Neural cell (in vitro differentiated cells): ENCODE measurements around the gene SMOC1. TPM values are rescaled to one million over a fixed set of nuclear protein-coding genes. Genes with fewer than 3 reads are reported as not detected.

Experiments used
- H2AFZ ChIP-seq: fragments of 200-600, 300-800 bp; sonication (generic), shearing (Covaris generic); 2 replicates; pipeline ENCODE4 v1.6.0; 2014; ENCODE audit warnings: low read depth, mild to moderate bottlenecking, antibody characterized with exemption, low read length, moderate library complexity
- H3F3A ChIP-seq: fragments of 200-600 bp; shearing (Covaris generic); 2 replicates; pipeline ENCODE4 v1.6.1; 2016; ENCODE audit warnings: mild to moderate bottlenecking, moderate library complexity, mixed read lengths, antibody characterized with exemption, low read length; ENCODE audit not compliant: insufficient read depth, poor library complexity, severe bottlenecking
- H3K27ac ChIP-seq: fragments of 200-600, 300-800 bp; sonication (generic), shearing (Covaris generic); 2 replicates; pipeline ENCODE4 v1.5.1; 2014; ENCODE audit warnings: mild to moderate bottlenecking, low read length, moderate library complexity
- H3K27me3 ChIP-seq: fragments of 300-800, 200-600 bp; sonication (generic), shearing (Covaris generic); 2 replicates; pipeline ENCODE4 v1.6.0; 2014; ENCODE audit warnings: mild to moderate bottlenecking, low read depth, low read length, moderate library complexity; ENCODE audit not compliant: insufficient read depth
- H3K36me3 ChIP-seq: fragments of 300-800, 200-600 bp; sonication (generic), shearing (Covaris generic); 2 replicates; pipeline ENCODE4 v1.5.1; 2014; ENCODE audit warnings: mild to moderate bottlenecking, antibody characterized with exemption, low read length, moderate library complexity; ENCODE audit not compliant: insufficient read depth
- H3K4me2 ChIP-seq: fragments of 300-800, 200-600 bp; sonication (generic), shearing (Covaris generic); 2 replicates; pipeline ENCODE4 v1.6.0; 2014; ENCODE audit warnings: mild to moderate bottlenecking, low read length
- H3K4me3 ChIP-seq: fragments of 300-800, 200-600 bp; sonication (generic), shearing (Covaris generic); 2 replicates; pipeline ENCODE4 v1.5.1; 2014; ENCODE audit warnings: mild to moderate bottlenecking, low read length, moderate library complexity
- H3K79me2 ChIP-seq: fragments of 200-600 bp; shearing (Covaris generic); replicated peaks from 2 replicates; pipeline ENCODE4 v1.6.0; 2014; ENCODE audit warnings: mild to moderate bottlenecking, low read length, moderate library complexity; ENCODE audit not compliant: insufficient read depth
- H3K9ac ChIP-seq: fragments of 300-800, 200-600 bp; sonication (generic), shearing (Covaris generic); 2 replicates; pipeline ENCODE4 v1.6.1; 2016; ENCODE audit warnings: mild to moderate bottlenecking, low read length, mixed read lengths
- H3K9me2 ChIP-seq: fragments of 200-600 bp; shearing (Covaris generic); 2 replicates; pipeline ENCODE4 v1.6.1; 2016; ENCODE audit warnings: mild to moderate bottlenecking, low read length, mixed read lengths; ENCODE audit not compliant: insufficient read depth
- H3K9me3 ChIP-seq: fragments of 200-600, 300-800 bp; sonication (generic), shearing (Covaris generic); 2 replicates; pipeline ENCODE4 v1.6.1; 2016; ENCODE audit warnings: mild to moderate bottlenecking, mixed run types, low read length, moderate library complexity, mixed read lengths
- H4K20me1 ChIP-seq: fragments of 200-600 bp; shearing (Covaris generic); 2 replicates; pipeline ENCODE4 v1.6.1; 2016; ENCODE audit warnings: mild to moderate bottlenecking, mixed run types; ENCODE audit not compliant: insufficient read depth
- CTCF ChIP-seq: fragments of 450-650 bp; IDR thresholded peaks from 2 replicates; pipeline ENCODE4 v1.5.1; 2014; ENCODE audit warnings: antibody characterized with exemption, mild to moderate bottlenecking, moderate library complexity; ENCODE audit not compliant: poor library complexity, severe bottlenecking
- EP300 ChIP-seq: fragments of 450-650 bp; conservative IDR thresholded peaks from 2 replicates; pipeline ENCODE4 v1.6.1; 2014; ENCODE audit warnings: antibody characterized with exemption, mild to moderate bottlenecking, moderate library complexity; ENCODE audit not compliant: poor library complexity, severe bottlenecking
- EZH2 ChIP-seq: fragments of 200-600, 300-800 bp; shearing (Covaris generic), sonication (generic); IDR thresholded peaks from 2 replicates; pipeline ENCODE4 v1.6.1; 2014; ENCODE audit warnings: antibody characterized with exemption, low read length, borderline replicate concordance, mild to moderate bottlenecking; ENCODE audit not compliant: insufficient read depth, poor library complexity, severe bottlenecking
- MXI1 ChIP-seq: fragments of 450-650 bp; conservative IDR thresholded peaks from 2 replicates; pipeline ENCODE4 v1.6.1; 2014; ENCODE audit warnings: antibody characterized with exemption, mild to moderate bottlenecking; ENCODE audit not compliant: poor library complexity, severe bottlenecking
- POLR2AphosphoS5 ChIP-seq: IDR thresholded peaks from 2 replicates; pipeline ENCODE4 v1.6.1; 2012
- RAD21 ChIP-seq: fragments of 450-650 bp; conservative IDR thresholded peaks from 2 replicates; pipeline ENCODE4 v1.6.1; 2014; ENCODE audit warnings: antibody characterized with exemption, mild to moderate bottlenecking, moderate library complexity
- SMC3 ChIP-seq: fragments of 450-650 bp; conservative IDR thresholded peaks from 2 replicates; pipeline ENCODE4 v1.6.1; 2014; ENCODE audit warnings: antibody characterized with exemption, mild to moderate bottlenecking, moderate library complexity; ENCODE audit not compliant: poor library complexity
- TAF1 ChIP-seq: IDR thresholded peaks from 2 replicates; pipeline ENCODE4 v1.6.1; 2012; ENCODE audit warnings: low read depth
- polyA plus RNA-seq: library from polyadenylated mRNA; depleted of rRNA; stranded (reverse); fragments of >200 nt; gene quantifications from 2 replicates; pipeline ENCODE4 v1.2.3, GENCODE V29; 2014
- TF ChIP-seq, protein P1 (sequence below): IDR thresholded peaks from 2 replicates; pipeline ENCODE4 v1.6.1; 2012; ENCODE audit warnings: borderline replicate concordance

SMOC1 gene
- polyA plus RNA-seq, 1 donor from 2014 or later, result 8.7 TPM

DNA sequence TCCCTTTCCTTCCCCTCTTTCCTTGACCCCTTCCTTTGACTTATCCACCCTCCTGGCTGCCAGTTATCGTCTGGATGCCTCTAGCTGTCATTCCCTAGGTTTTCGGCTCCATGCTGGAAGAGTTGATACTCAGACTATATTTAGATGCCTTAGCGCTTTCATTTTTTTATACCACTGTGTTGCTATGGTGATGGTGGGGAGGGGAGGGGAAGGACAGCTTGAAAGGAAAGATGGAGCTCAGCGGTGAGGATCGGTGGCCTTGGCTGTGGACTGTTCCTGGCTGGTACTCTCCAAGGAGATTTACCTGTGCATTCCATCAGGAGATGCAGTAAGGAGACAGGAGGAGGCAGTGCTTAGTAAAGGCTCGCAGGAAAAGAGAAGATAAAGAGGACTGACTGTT lies 200.9 kb downstream of the SMOC1 start:
- H3K9me2 ChIP-seq, result no peaks in the 10 kb centered on the region
- H3K79me2 ChIP-seq, result no peaks in the 10 kb centered on the region
- no peaks in the 10 kb centered on the region for H4K20me1 ChIP-seq
- no peaks in the 10 kb centered on the region for H3K9me3 ChIP-seq
- no peaks in the 10 kb centered on the region for H3K27me3 ChIP-seq
- H3K4me2 ChIP-seq, result no peak overlapping the region
- H3K4me3 ChIP-seq, result peak overlapping the region; percentile 25
- no peak overlapping the region for H2AFZ ChIP-seq
- H3F3A ChIP-seq, result no peaks in the 10 kb centered on the region
- no peak overlapping the region for H3K9ac ChIP-seq
- H3K36me3 ChIP-seq, result no peaks in the 10 kb centered on the region
- TF ChIP-seq, protein P1, sequence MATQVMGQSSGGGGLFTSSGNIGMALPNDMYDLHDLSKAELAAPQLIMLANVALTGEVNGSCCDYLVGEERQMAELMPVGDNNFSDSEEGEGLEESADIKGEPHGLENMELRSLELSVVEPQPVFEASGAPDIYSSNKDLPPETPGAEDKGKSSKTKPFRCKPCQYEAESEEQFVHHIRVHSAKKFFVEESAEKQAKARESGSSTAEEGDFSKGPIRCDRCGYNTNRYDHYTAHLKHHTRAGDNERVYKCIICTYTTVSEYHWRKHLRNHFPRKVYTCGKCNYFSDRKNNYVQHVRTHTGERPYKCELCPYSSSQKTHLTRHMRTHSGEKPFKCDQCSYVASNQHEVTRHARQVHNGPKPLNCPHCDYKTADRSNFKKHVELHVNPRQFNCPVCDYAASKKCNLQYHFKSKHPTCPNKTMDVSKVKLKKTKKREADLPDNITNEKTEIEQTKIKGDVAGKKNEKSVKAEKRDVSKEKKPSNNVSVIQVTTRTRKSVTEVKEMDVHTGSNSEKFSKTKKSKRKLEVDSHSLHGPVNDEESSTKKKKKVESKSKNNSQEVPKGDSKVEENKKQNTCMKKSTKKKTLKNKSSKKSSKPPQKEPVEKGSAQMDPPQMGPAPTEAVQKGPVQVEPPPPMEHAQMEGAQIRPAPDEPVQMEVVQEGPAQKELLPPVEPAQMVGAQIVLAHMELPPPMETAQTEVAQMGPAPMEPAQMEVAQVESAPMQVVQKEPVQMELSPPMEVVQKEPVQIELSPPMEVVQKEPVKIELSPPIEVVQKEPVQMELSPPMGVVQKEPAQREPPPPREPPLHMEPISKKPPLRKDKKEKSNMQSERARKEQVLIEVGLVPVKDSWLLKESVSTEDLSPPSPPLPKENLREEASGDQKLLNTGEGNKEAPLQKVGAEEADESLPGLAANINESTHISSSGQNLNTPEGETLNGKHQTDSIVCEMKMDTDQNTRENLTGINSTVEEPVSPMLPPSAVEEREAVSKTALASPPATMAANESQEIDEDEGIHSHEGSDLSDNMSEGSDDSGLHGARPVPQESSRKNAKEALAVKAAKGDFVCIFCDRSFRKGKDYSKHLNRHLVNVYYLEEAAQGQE, result no peak
- TF ChIP-seq MXI1 (no peak), CTCF (no peak), SMC3 (no peak), TAF1 (no peak), RAD21 (no peak), POLR2AphosphoS5 (no peak), EP300 (no peak), EZH2 (no peak)
- peak overlapping the region; percentile 46 for H3K27ac ChIP-seq

Other genes with a start within 250 kb of the SMOC1 start
- 1,017 and 1,027 TPM in 2 replicates for gene SRSF5, start 112.3 kb upstream of the SMOC1 start, polyA plus RNA-seq
- gene SLC10A1, start 82.2 kb upstream of the SMOC1 start, polyA plus RNA-seq, result not detected in 2 replicates